Loucy (cell line): ENCODE results near the gene WIZ.

ENCODE experiments used
- H2AFZ ChIP-seq: fragments of 200-600 bp; sonication (generic); 2 replicates; pipeline ENCODE4 v1.6.0; 2016; ENCODE audit warnings: antibody characterized with exemption, mild to moderate bottlenecking, low read length, moderate library complexity
- H3F3A ChIP-seq: fragments of 200-600 bp; 2 replicates; pipeline ENCODE4 v1.6.0; 2016; ENCODE audit warnings: antibody characterized with exemption, low read depth, mild to moderate bottlenecking
- H3K27me3 ChIP-seq: fragments of 200-600 bp; sonication (generic); 2 replicates; pipeline ENCODE4 v1.6.1; 2014; ENCODE audit warnings: low read length, mild to moderate bottlenecking; ENCODE audit not compliant: insufficient read depth, poor library complexity, severe bottlenecking
- H3K36me3 ChIP-seq: fragments of 200-600 bp; sonication (generic); 2 replicates; pipeline ENCODE4 v1.6.1; 2016; ENCODE audit warnings: low read length; ENCODE audit not compliant: insufficient read depth
- H3K4me1 ChIP-seq: fragments of 200-600 bp; sonication (generic); 2 replicates; pipeline ENCODE4 v1.5.1; 2014; ENCODE audit warnings: low read length, mild to moderate bottlenecking; ENCODE audit not compliant: insufficient read depth, poor library complexity, severe bottlenecking
- H3K4me2 ChIP-seq: fragments of 200-600 bp; sonication (generic); 2 replicates; pipeline ENCODE4 v1.6.0; 2014; ENCODE audit warnings: antibody characterized with exemption, low read length, low read depth, mild to moderate bottlenecking; ENCODE audit not compliant: poor library complexity, severe bottlenecking
- H3K4me3 ChIP-seq: fragments of 200-600 bp; sonication (generic); 2 replicates; pipeline ENCODE4 v1.5.1; 2014; ENCODE audit warnings: low read length, mild to moderate bottlenecking, mixed read lengths; ENCODE audit not compliant: poor library complexity, severe bottlenecking
- H3K79me2 ChIP-seq: fragments of 200-600 bp; sonication (generic); 2 replicates; pipeline ENCODE4 v1.6.1; 2014; ENCODE audit warnings: low read length; ENCODE audit not compliant: insufficient read depth
- H3K9ac ChIP-seq: fragments of 200-600 bp; sonication (generic); 2 replicates; pipeline ENCODE4 v1.6.0; 2014; ENCODE audit warnings: mild to moderate bottlenecking, low read depth, low read length, moderate library complexity; ENCODE audit not compliant: poor library complexity, severe bottlenecking
- H3K9me2 ChIP-seq: fragments of 200-600 bp; sonication (generic); replicated peaks from 2 replicates; pipeline ENCODE4 v1.6.1; 2016; ENCODE audit warnings: low read depth, low read length, mixed read lengths
- H3K9me3 ChIP-seq: fragments of 200-600 bp; sonication (generic); 2 replicates; pipeline ENCODE4 v1.6.1; 2014; ENCODE audit warnings: mild to moderate bottlenecking, antibody characterized with exemption, low read length, low read depth; ENCODE audit not compliant: insufficient read depth
- H4K20me1 ChIP-seq: fragments of 200-600 bp; sonication (generic); 2 replicates; pipeline ENCODE4 v1.6.0; 2014; ENCODE audit warnings: antibody characterized with exemption, low read length, mild to moderate bottlenecking; ENCODE audit not compliant: insufficient read depth, poor library complexity, severe bottlenecking
- EZH2phosphoT487 ChIP-seq: fragments of 200-600 bp; IDR thresholded peaks from 2 replicates; pipeline ENCODE4 v1.6.1; 2018; ENCODE audit warnings: antibody characterized with exemption, mild to moderate bottlenecking, moderate library complexity, borderline replicate concordance
- TF ChIP-seq, protein P1 (sequence below): fragments of 200-600 bp; sonication (generic); conservative IDR thresholded peaks from 2 replicates; pipeline ENCODE4 v1.5.1; 2014; ENCODE audit warnings: mild to moderate bottlenecking, antibody characterized with exemption, low read length

Gene WIZ

DNA sequence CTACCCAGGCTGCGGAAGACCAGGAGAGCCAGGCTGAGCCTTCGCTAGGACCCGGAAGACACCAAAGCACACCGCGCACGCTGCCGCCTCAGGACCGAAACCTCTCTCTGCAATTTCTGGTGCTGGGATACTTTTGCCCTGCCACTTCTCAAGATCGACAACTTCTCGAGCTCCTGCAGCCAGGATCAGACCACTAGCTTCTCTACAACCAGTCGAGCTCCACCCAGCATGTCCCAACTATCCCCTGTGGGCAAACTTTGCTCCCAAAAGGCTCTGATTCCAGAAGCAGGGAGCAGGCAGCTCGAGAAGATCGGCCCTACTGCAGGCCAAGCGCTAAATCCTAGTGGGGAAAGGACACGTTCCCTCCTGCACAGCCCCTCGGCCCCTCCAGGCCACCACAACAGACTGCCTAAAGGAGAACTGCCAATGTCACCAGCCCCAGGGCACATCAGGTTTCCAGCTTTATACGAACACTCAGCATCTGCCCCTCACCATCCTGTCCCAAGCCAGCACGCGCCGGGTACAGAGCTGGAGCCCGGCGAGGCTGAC, 71.1 kb downstream of the WIZ start:
- no peaks in the 10 kb centered on the region for H3K9me3 ChIP-seq
- H3K36me3 ChIP-seq = peaks cover 20% of the 10 kb centered on the region; the same call in 1 of the 2 replicates
- H3F3A ChIP-seq = no peaks in the 10 kb centered on the region; the same call in 1 of the 2 replicates
- H2AFZ ChIP-seq = peak overlapping the region; percentile 77
- TF ChIP-seq, protein P1, sequence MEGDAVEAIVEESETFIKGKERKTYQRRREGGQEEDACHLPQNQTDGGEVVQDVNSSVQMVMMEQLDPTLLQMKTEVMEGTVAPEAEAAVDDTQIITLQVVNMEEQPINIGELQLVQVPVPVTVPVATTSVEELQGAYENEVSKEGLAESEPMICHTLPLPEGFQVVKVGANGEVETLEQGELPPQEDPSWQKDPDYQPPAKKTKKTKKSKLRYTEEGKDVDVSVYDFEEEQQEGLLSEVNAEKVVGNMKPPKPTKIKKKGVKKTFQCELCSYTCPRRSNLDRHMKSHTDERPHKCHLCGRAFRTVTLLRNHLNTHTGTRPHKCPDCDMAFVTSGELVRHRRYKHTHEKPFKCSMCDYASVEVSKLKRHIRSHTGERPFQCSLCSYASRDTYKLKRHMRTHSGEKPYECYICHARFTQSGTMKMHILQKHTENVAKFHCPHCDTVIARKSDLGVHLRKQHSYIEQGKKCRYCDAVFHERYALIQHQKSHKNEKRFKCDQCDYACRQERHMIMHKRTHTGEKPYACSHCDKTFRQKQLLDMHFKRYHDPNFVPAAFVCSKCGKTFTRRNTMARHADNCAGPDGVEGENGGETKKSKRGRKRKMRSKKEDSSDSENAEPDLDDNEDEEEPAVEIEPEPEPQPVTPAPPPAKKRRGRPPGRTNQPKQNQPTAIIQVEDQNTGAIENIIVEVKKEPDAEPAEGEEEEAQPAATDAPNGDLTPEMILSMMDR = no peak
- TF ChIP-seq EZH2phosphoT487 = no peak
- peaks cover 49% of the 10 kb centered on the region for H4K20me1 ChIP-seq
- H3K9ac ChIP-seq = peak overlapping the region; percentile 96
- H3K79me2 ChIP-seq = peaks cover 56% of the 10 kb centered on the region
- H3K4me1 ChIP-seq = peaks cover 22% of the 10 kb centered on the region
- H3K9me2 ChIP-seq = no peaks in the 10 kb centered on the region
- H3K27me3 ChIP-seq = peaks cover 8% of the 10 kb centered on the region
- peak overlapping the region; percentile 100 for H3K4me3 ChIP-seq
- H3K4me2 ChIP-seq = peak overlapping the region; percentile 92

DNA sequence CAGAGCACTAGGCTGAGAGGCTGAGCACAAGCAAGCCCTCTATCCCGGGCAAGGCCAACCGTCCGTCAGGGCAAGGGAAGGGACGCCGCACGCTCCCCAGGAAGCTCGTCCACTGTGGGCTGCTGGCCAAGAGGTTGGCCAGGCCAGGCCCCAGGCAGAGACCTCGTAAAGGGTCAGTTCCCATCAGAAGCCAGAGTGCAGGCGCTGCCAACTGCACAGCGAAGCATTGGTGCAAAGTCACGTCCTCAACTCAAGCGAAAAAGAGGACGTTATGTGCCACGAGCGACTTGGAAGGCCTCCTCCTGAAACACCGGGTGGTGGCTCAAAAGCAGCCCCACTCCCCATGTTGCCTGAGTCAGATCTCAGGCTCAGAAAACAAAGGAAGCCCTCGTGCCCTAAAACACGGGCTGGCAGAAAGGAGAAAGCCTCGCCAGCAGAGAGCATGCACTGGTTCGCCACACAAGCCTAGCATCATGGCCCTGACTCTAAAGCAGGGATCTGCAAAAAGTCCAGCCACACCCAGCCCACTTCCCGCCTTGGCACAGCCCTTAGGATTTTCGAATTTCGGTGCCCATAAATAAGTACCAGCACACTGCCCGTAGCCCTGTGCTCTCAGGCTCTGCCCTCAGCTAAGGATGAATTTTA, 74.8 kb downstream of the WIZ start:
- Histone ChIP-seq H2AFZ (no peak overlapping the region), H3K9me2 (no peaks in the 10 kb centered on the region), H3K4me3 (no peak overlapping the region), H4K20me1 (peaks cover 56% of the 10 kb centered on the region), H3F3A (no peaks in the 10 kb centered on the region; the same call in 1 of the 2 replicates), H3K4me2 (no peak overlapping the region), H3K9me3 (no peaks in the 10 kb centered on the region), H3K79me2 (peaks cover 68% of the 10 kb centered on the region), H3K9ac (no peak overlapping the region), H3K36me3 (peaks cover 41% of the 10 kb centered on the region; the same call in 1 of the 2 replicates), H3K4me1 (peaks cover 18% of the 10 kb centered on the region), H3K27me3 (peaks cover 8% of the 10 kb centered on the region)
- no peak for TF ChIP-seq EZH2phosphoT487
- TF ChIP-seq, protein P1 = no peak

DNA sequence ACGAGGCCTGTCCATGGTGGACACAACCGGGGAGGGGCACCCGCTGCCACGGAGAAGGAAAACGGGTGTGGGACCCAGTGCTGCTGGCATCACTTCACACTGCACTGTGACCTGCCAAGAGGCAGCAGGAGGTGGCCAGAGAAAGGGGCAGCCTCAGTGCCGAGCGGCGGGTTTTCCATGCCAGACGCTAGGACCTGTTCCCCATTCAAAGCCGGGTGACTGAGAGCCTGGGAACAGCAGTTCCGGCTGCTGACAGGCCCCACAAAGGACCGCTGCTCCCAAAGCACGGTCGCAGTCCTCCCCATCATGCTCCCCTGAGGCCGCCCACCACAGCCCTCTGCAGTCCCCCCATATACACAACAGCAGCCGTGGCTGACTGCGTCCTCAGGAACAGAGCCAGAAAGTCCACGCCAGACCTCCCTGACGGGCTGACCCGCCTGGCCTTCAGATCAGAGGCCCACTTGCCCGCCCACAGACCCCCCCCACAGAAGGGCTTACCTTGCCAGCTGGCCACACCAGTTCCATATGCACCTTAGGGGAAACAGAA, 75.6 kb downstream of the WIZ start:
- peaks cover 56% of the 10 kb centered on the region for H4K20me1 ChIP-seq
- TF ChIP-seq EZH2phosphoT487 = no peak
- TF ChIP-seq, protein P1 = no peak
- H3K36me3 ChIP-seq = peaks cover 48% of the 10 kb centered on the region; the same call in 1 of the 2 replicates
- no peaks in the 10 kb centered on the region for H3K9me3 ChIP-seq
- no peak overlapping the region for H3K4me2 ChIP-seq
- H3K79me2 ChIP-seq = peaks cover 67% of the 10 kb centered on the region
- H3K4me1 ChIP-seq = peaks cover 18% of the 10 kb centered on the region
- no peaks in the 10 kb centered on the region; the same call in 1 of the 2 replicates for H3F3A ChIP-seq
- H3K9me2 ChIP-seq = no peaks in the 10 kb centered on the region
- no peak overlapping the region for H3K9ac ChIP-seq
- H3K4me3 ChIP-seq = no peak overlapping the region
- H2AFZ ChIP-seq = no peak overlapping the region
- peaks cover 6% of the 10 kb centered on the region for H3K27me3 ChIP-seq
